SK-N-SH (cell line): Measurements from ENCODE around the gene ELAPOR1. TPM values are rescaled to one million over a fixed set of nuclear protein-coding genes. Genes with fewer than 3 reads are reported as not detected.

Experiments
- CTCF ChIA-PET: fragments of 300-600, 350-600 bp; formaldehyde crosslinking; extraction: SDS; loops from one replicate; lab custom pipeline; 2021; lab: Yijun Ruan, JAX
- POLR2A ChIA-PET: fragments of 350-600 bp; sonication (Branson Sonifier 250); formaldehyde crosslinking; extraction: SDS; loops from one replicate; lab custom pipeline; 2020; ENCODE audit warnings: antibody characterized with exemption, inconsistent platforms; lab: Yijun Ruan, JAX
- DNase-seq: peaks from one replicate; pipeline ENCODE4 v3.0.0; 2012
- H2AFZ ChIP-seq: fragments of 200-600 bp; sonication (generic); 2 replicates; pipeline ENCODE4 v1.8.1; 2016; ENCODE audit warnings: antibody characterized with exemption, mild to moderate bottlenecking, low read depth
- H3F3A ChIP-seq: fragments of 200-600 bp; sonication (generic); replicated peaks from 2 replicates; pipeline ENCODE3; 2016; ENCODE audit warnings: antibody characterized with exemption, mild to moderate bottlenecking; ENCODE audit not compliant: insufficient read depth
- H3K27ac ChIP-seq, 2 experiments: fragments of 200-500 bp in 1 of 2; fragments of 200-600 bp in 1 of 2; sonication (Bioruptor generic) in 1 of 2; sonication (generic), shearing (Covaris generic) in 1 of 2; 2 replicates each; pipeline versions ENCODE4 v1.5.1 to v1.6.1; 2014 to 2016; ENCODE audit warnings: low read depth in 2 of 2, inconsistent platforms in 1 of 2, low read length in 1 of 2, mild to moderate bottlenecking in 1 of 2, mixed read lengths in 1 of 2
- H3K27me3 ChIP-seq: fragments of 200-600 bp; sonication (generic), shearing (Covaris generic); 2 replicates; pipeline ENCODE4 v1.6.1; 2016; ENCODE audit warnings: mixed run types; ENCODE audit not compliant: insufficient read depth
- H3K36me3 ChIP-seq, 2 experiments: fragments of 200-500 bp in 1 of 2; fragments of 200-600 bp in 1 of 2; sonication (Bioruptor generic) in 1 of 2; sonication (generic) in 1 of 2; replicated peaks in 1 of 2; 2 replicates each; pipeline versions ENCODE3 to v1.5.1; 2014 to 2016; ENCODE audit warnings: low read length in 1 of 2, mild to moderate bottlenecking in 1 of 2; ENCODE audit not compliant: insufficient read depth in 2 of 2, control insufficient read depth in 1 of 2
- H3K4me1 ChIP-seq, 2 experiments: fragments of 200-500 bp in 1 of 2; fragments of 200-600 bp in 1 of 2; sonication (Bioruptor generic) in 1 of 2; sonication (generic), shearing (Covaris generic) in 1 of 2; 2 replicates each; pipeline versions ENCODE4 v1.5.1 to v1.6.1; 2014 to 2016; ENCODE audit warnings: low read depth in 1 of 2, low read length in 1 of 2, mixed run types in 1 of 2; ENCODE audit not compliant: insufficient read depth in 2 of 2, control insufficient read depth in 1 of 2
- H3K4me2 ChIP-seq: fragments of 200-600 bp; sonication (generic), shearing (Covaris generic); 2 replicates; pipeline ENCODE4 v1.6.1; 2017; ENCODE audit warnings: mixed run types
- H3K4me3 ChIP-seq, 2 experiments: fragments of 200-500 bp in 1 of 2; fragments of 200-600 bp in 1 of 2; sonication (Bioruptor generic) in 1 of 2; sonication (generic), shearing (Covaris generic) in 1 of 2; 2 replicates each; pipeline versions ENCODE4 v1.5.1 to v1.8.1; 2014 to 2016; ENCODE audit warnings: low read depth in 2 of 2, inconsistent platforms in 1 of 2, low read length in 1 of 2, mild to moderate bottlenecking in 1 of 2, mixed read lengths in 1 of 2, moderate library complexity in 1 of 2
- H3K79me2 ChIP-seq: fragments of 200-600 bp; sonication (generic); 2 replicates; pipeline ENCODE4 v1.8.1; 2017; ENCODE audit warnings: mild to moderate bottlenecking; ENCODE audit not compliant: insufficient read depth
- H3K9ac ChIP-seq: fragments of 200-600 bp; sonication (generic); 2 replicates; pipeline ENCODE4 v1.6.1; 2017; ENCODE audit warnings: mixed run types
- H3K9me2 ChIP-seq: fragments of 200-600 bp; sonication (generic); 2 replicates; pipeline ENCODE4 v1.6.1; 2017; ENCODE audit warnings: mixed run types
- H3K9me3 ChIP-seq: fragments of 200-600 bp; sonication (generic); 2 replicates; pipeline ENCODE4 v1.6.1; 2017; ENCODE audit warnings: mixed run types, mild to moderate bottlenecking, moderate library complexity
- H4K20me1 ChIP-seq: fragments of 200-600 bp; sonication (generic); 2 replicates; pipeline ENCODE4 v1.6.1; 2017; ENCODE audit warnings: mild to moderate bottlenecking, mixed run types; ENCODE audit not compliant: insufficient read depth
- CTCF ChIP-seq: fragments of 200-600 bp; sonication (generic); IDR thresholded peaks from 2 replicates; pipeline ENCODE4 v1.6.1; 2017; ENCODE audit warnings: antibody characterized with exemption, mild to moderate bottlenecking, moderate library complexity
- ELF1 ChIP-seq: IDR thresholded peaks from 2 replicates; pipeline ENCODE4 v1.4.0; 2012
- EP300 ChIP-seq, 2 experiments: IDR thresholded peaks; 2 replicates each; pipeline versions ENCODE4 v1.4.0 to v1.6.1; 2012; ENCODE audit warnings: borderline replicate concordance in 1 of 2, low read depth in 1 of 2, low read length in 1 of 2
- EZH2phosphoT487 ChIP-seq: fragments of 200-600 bp; sonication (generic); IDR thresholded peaks from 2 replicates; pipeline ENCODE4 v1.6.1; 2017; ENCODE audit warnings: low read depth, mixed run types, mild to moderate bottlenecking, antibody characterized with exemption, moderate library complexity, borderline replicate concordance
- FOXM1 ChIP-seq: IDR thresholded peaks from 2 replicates; pipeline ENCODE4 v1.4.0; 2012; ENCODE audit warnings: low read depth, mild to moderate bottlenecking
- GABPA ChIP-seq: IDR thresholded peaks from 2 replicates; pipeline ENCODE4 v1.4.0; 2012; ENCODE audit warnings: low read depth, mild to moderate bottlenecking
- JUND ChIP-seq: IDR thresholded peaks from 2 replicates; pipeline ENCODE4 v1.4.0; 2012
- MXI1 ChIP-seq: IDR thresholded peaks from 2 replicates; pipeline ENCODE4 v1.6.1; 2012; ENCODE audit warnings: mild to moderate bottlenecking, low read depth, low read length, improper control_type of control experiment
- NRF1 ChIP-seq: IDR thresholded peaks from 2 replicates; pipeline ENCODE4 v1.6.1; 2012; ENCODE audit warnings: low read depth, mild to moderate bottlenecking, low read length
- RCOR1 ChIP-seq: fragments of 150-350 bp; IDR thresholded peaks from 2 replicates; pipeline ENCODE4 v1.6.1; 2017; ENCODE audit warnings: antibody characterized with exemption, low read length
- REST ChIP-seq: IDR thresholded peaks from 2 replicates; pipeline ENCODE4 v1.6.1; 2012; ENCODE audit warnings: mild to moderate bottlenecking, low read depth, low read length, moderate library complexity
- TCF12 ChIP-seq: IDR thresholded peaks from 2 replicates; pipeline ENCODE4 v1.4.0; 2012
- USF2 ChIP-seq: fragments of 150-350 bp; IDR thresholded peaks from 2 replicates; pipeline ENCODE4 v1.6.1; 2017; ENCODE audit warnings: antibody characterized with exemption, low read length, low read depth, borderline replicate concordance
- WGBS: methylation state at CpG from one replicate; pipeline ENCODE4 v1.1.6; 2017; ENCODE audit warnings: low lambda C conversion rate; 5-methylcytosine and 5-hydroxymethylcytosine counted together
- polyA plus RNA-seq, 3 experiments: library from polyadenylated mRNA; depleted of rRNA; stranded (reverse); fragments of >200 nt; gene quantifications; 2 replicates each; pipeline ENCODE4 v1.2.3, GENCODE V29; 2012
- TF ChIP-seq, protein P1 (sequence below): IDR thresholded peaks from 2 replicates; pipeline ENCODE4 v1.4.0; 2012; ENCODE audit warnings: low read depth, borderline replicate concordance
- TF ChIP-seq, protein P2 (sequence below): fragments of 150-350 bp; IDR thresholded peaks from 2 replicates; pipeline ENCODE4 v1.6.1; 2016; ENCODE audit warnings: mild to moderate bottlenecking, low read depth, low read length
- TF ChIP-seq, protein P3 (sequence below): IDR thresholded peaks from 2 replicates; pipeline ENCODE4 v1.4.0; 2012; ENCODE audit warnings: low read depth
- TF ChIP-seq, protein P4 (sequence below): IDR thresholded peaks from 2 replicates; pipeline ENCODE4; 2012

ELAPOR1 gene
- polyA plus RNA-seq, 1 of the 3 experiments (the other 2 are of a cell fraction) = 1.2 TPM

- no peaks in the 10 kb centered on the region; a peak in 2 of 4 replicates for H3K4me1 ChIP-seq
- no peak overlapping the region for H3K9ac ChIP-seq
- H4K20me1 ChIP-seq = no peaks in the 10 kb centered on the region
- WGBS = 83% methylated on average over 13 of the region's 13 CpGs
- no peak for DNase-seq
- no peaks in the 10 kb centered on the region for H3K9me3 ChIP-seq
- CTCF ChIA-PET = interaction anchor here (4.6 kb wide), 1 partner anchor 15 kb away, joined by 17 read pairs; no protein-coding TSS in a partner anchor
- no peak overlapping the region for H3K27ac ChIP-seq
- TF ChIP-seq, protein P1, sequence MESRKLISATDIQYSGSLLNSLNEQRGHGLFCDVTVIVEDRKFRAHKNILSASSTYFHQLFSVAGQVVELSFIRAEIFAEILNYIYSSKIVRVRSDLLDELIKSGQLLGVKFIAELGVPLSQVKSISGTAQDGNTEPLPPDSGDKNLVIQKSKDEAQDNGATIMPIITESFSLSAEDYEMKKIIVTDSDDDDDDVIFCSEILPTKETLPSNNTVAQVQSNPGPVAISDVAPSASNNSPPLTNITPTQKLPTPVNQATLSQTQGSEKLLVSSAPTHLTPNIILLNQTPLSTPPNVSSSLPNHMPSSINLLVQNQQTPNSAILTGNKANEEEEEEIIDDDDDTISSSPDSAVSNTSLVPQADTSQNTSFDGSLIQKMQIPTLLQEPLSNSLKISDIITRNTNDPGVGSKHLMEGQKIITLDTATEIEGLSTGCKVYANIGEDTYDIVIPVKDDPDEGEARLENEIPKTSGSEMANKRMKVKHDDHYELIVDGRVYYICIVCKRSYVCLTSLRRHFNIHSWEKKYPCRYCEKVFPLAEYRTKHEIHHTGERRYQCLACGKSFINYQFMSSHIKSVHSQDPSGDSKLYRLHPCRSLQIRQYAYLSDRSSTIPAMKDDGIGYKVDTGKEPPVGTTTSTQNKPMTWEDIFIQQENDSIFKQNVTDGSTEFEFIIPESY = no peak
- TF ChIP-seq USF2 (no peak), CTCF (no peak), EP300 (IDR thresholded peaks at IDR 0.05; ENCODE audit: borderline replicate concordance in 1 of 2, low read depth in 1 of 2, low read length in 1 of 2) (no peak), MXI1 (no peak), GABPA (no peak), EZH2phosphoT487 (no peak), REST (no peak), NRF1 (no peak), FOXM1 (no peak), JUND (no peak), RCOR1 (no peak), ELF1 (no peak), TCF12 (no peak)
- TF ChIP-seq, protein P2, sequence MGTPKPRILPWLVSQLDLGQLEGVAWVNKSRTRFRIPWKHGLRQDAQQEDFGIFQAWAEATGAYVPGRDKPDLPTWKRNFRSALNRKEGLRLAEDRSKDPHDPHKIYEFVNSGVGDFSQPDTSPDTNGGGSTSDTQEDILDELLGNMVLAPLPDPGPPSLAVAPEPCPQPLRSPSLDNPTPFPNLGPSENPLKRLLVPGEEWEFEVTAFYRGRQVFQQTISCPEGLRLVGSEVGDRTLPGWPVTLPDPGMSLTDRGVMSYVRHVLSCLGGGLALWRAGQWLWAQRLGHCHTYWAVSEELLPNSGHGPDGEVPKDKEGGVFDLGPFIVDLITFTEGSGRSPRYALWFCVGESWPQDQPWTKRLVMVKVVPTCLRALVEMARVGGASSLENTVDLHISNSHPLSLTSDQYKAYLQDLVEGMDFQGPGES = no peak
- TF ChIP-seq, protein P3, sequence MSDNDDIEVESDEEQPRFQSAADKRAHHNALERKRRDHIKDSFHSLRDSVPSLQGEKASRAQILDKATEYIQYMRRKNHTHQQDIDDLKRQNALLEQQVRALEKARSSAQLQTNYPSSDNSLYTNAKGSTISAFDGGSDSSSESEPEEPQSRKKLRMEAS = no peak
- TF ChIP-seq, protein P4, sequence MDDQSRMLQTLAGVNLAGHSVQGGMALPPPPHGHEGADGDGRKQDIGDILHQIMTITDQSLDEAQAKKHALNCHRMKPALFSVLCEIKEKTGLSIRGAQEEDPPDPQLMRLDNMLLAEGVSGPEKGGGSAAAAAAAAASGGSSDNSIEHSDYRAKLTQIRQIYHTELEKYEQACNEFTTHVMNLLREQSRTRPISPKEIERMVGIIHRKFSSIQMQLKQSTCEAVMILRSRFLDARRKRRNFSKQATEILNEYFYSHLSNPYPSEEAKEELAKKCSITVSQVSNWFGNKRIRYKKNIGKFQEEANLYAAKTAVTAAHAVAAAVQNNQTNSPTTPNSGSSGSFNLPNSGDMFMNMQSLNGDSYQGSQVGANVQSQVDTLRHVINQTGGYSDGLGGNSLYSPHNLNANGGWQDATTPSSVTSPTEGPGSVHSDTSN = no peak
- TF ChIP-seq, all 33 proteins: peak for 0
- POLR2A ChIA-PET = interaction anchor here (1.5 to 1.6 kb wide), 2 partner anchors 15 to 16 kb away, joined by 4 to 8 read pairs; no protein-coding TSS in a partner anchor
- Histone ChIP-seq H3K79me2 (no peaks in the 10 kb centered on the region), H3K4me2 (no peak overlapping the region), H3F3A (peaks cover 13% of the 10 kb centered on the region), H2AFZ (peak overlapping the region; percentile 13; the same call in 1 of the 2 replicates), H3K27me3 (no peaks in the 10 kb centered on the region), H3K4me3 (no peak overlapping the region), H3K9me2 (no peaks in the 10 kb centered on the region), H3K36me3 (no peaks in the 10 kb centered on the region)
Observed at GRCh38 chr1:109084563-109085517, 29.1 kb upstream of the ELAPOR1 start.
